Lower lobe of right lung (tissue), 2 donors: Measurements from ENCODE around the gene ZSCAN18. TPM values are rescaled to one million over a fixed set of nuclear protein-coding genes. Genes with fewer than 3 reads are reported as not detected.

ENCODE experiments used
- ATAC-seq, 2 donors: fragments of 200-7000 bp; cut with Tn5 transposase; one replicate each; pipeline ENCODE4 v1.9.1; 2020 to 2022; ENCODE audit warnings: mild to moderate bottlenecking in 2 of 2, moderate library complexity in 2 of 2
- DNase-seq: peaks from one replicate; pipeline ENCODE4 v3.0.0-alpha.2; 2020
- H3K27ac ChIP-seq: fragments of 200-600 bp; one replicate; pipeline ENCODE4 v1.8.0; 2022
- H3K27me3 ChIP-seq: fragments of 200-600 bp; one replicate; pipeline ENCODE4 v1.8.0; 2022; ENCODE audit warnings: low read depth
- H3K36me3 ChIP-seq: fragments of 200-600 bp; one replicate; pipeline ENCODE4 v1.8.0; 2022; ENCODE audit warnings: mild to moderate bottlenecking
- H3K4me1 ChIP-seq: fragments of 200-600 bp; one replicate; pipeline ENCODE4 v1.8.0; 2022
- H3K4me3 ChIP-seq: fragments of 200-600 bp; one replicate; pipeline ENCODE4 v1.8.0; 2022; ENCODE audit warnings: mild to moderate bottlenecking
- H3K9me3 ChIP-seq: fragments of 200-600 bp; one replicate; pipeline ENCODE4 v1.8.0; 2022
- CTCF ChIP-seq: fragments of 200-600 bp; IDR thresholded peaks from one replicate; pipeline ENCODE4 v1.8.0; 2022; ENCODE audit warnings: antibody characterized with exemption, mild to moderate bottlenecking
- intact Hi-C: fragments of 100-400 bp; cut with DNase I; formaldehyde crosslinking; loops from one replicate; pipeline ENCODE4 v1.11.0; 2022
- total RNA-seq: library from RNA; stranded (reverse); fragmentation: NEBNext Ultra II Directional; extraction: Animal tissue kit (Norgen Biotek cat#: 25700); gene quantifications from one replicate; pipeline ENCODE4 v1.2.1, GENCODE V29; 2021
- donor health status: DM: no; HTN: yes; CAD: no; lungs with severe emphysema.

ZSCAN18 gene
- total RNA-seq, 1 donor from 2014 or later, result 44.2 TPM

DNA sequence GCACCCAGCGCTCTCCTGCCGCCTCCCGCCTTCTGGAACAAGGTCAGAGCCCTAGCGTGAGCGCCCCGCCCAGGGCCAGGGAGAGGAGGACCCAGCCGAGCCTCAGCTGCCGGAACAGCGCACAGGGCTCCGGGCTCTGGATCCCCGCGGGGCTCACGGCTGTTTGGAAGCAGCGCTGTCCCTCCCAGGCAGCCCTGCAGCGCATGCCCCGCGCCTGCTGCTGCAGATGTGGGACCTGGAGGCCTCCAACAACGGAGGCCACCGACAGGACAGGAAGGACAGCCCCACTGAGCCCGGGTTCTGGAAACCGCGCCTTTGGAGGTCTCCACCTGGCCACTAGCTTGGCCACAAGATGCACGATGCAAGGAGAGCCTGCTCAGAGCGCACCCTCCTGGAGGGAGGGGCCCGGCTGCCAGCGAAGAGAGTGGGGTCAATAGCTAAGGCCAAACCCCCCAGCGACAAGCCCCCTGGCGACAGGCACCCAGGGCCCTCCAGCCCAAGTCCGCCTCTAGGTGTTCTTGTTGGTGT, 12.6 kb downstream of the ZSCAN18 start:
- peaks cover 24% of the 10 kb centered on the region for H3K36me3 ChIP-seq
- H3K27me3 ChIP-seq, result no peaks in the 10 kb centered on the region
- no peak overlapping the region for H3K4me3 ChIP-seq
- peaks cover 88% of the 10 kb centered on the region for H3K9me3 ChIP-seq
- H3K27ac ChIP-seq, result no peak overlapping the region
- DNase-seq, result no peak
- no peaks in the 10 kb centered on the region for H3K4me1 ChIP-seq
- intact Hi-C loops, result no loop called here
- ATAC-seq, result peak in 1 of 2 donors; percentile 6
- TF ChIP-seq CTCF, result no peak

DNA sequence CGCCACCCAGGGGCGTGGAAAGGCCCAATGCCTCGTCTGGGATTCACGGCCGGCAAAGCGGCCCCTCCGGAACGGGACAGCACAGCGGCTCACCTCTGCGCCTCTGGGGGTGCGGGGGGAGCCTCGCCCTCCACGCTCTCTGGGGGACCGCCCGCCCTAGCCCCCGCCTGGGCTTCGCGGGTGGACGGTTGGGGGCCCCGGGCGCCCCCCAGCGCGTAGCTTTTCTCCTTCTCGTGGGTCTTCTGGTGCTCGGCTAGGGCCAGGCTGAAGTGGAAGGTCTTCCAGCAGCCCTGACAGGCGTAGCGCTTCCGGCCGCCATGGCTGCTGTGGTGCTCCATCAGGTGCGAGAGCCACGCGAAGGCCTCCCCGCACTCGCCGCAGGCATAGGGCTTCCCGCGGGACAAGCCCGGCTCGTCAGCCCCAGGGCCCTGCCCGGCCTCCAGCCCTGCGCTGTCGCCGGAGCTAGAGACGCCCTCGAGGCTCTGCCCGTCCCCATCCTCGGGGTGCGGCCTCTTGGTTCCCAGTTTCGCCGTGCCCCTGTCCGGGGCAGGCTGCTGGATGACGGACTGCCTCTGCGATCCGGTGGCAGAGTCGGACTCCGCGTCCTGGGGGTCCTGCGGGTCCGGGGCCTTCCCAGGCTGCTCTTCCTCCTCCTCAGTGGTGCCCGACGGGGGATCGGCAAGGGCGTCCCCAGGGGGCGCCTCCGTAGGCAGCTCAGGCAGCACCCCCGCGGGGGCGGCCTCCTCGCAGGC, 13.3 kb downstream of the ZSCAN18 start:
- no peak for TF ChIP-seq CTCF
- Histone ChIP-seq H3K9me3 (peaks cover 86% of the 10 kb centered on the region), H3K4me3 (no peak overlapping the region), H3K36me3 (peaks cover 24% of the 10 kb centered on the region), H3K27ac (no peak overlapping the region), H3K27me3 (no peaks in the 10 kb centered on the region), H3K4me1 (no peaks in the 10 kb centered on the region)
- ATAC-seq (peak; percentile 9 to 44), DNase-seq (no peak)
- intact Hi-C loops, result no loop called here

DNA sequence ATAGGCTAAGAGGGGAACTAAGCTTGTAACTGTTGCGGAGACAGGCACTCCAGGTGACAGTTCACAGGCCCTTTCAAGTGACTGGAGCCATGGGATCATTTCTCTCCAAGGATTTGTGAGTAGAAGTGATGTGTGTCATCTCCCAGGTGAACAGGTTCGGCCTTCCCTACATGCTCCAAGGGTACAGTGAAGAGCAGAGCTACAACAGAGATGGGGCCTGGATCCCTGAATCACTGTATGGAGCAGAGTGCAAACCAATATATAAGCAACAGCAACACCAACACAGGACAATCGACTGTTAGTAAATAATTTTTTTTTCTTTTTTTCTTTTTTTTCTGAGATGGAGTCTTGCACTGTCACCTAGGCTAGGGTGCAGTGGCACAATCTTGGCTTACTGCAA, 15.0 kb downstream of the ZSCAN18 start:
- H3K27me3 ChIP-seq, result no peaks in the 10 kb centered on the region
- peaks cover 87% of the 10 kb centered on the region for H3K9me3 ChIP-seq
- H3K4me3 ChIP-seq, result no peak overlapping the region
- DNase-seq (no peak), ATAC-seq (no peak)
- intact Hi-C loops, result no loop called here
- TF ChIP-seq CTCF, result no peak
- peaks cover 24% of the 10 kb centered on the region for H3K36me3 ChIP-seq
- H3K27ac ChIP-seq, result no peak overlapping the region
- H3K4me1 ChIP-seq, result no peaks in the 10 kb centered on the region

DNA sequence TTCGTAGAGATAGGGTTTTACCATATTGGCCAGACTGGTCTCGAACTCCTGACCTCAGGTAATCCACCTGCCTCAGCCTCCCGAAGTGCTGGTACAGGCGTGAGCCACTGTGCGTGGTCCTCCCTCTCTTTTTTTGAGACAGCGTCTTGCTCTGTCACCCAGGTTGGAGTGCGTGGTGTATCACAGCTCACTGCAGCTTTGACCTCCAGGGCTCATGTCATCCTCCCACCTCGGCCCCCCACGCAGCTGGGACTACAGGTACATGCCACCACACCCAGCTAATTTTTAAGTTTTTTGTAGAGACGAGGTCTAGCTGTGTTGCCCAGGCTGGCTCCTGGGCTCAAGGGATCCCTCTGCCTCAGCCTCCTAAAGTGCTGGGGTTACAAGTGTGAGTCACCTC, 18.2 kb downstream of the ZSCAN18 start:
- no peaks in the 10 kb centered on the region for H3K4me1 ChIP-seq
- ATAC-seq, result no peak

GRCh38 chr19:58067240-58067912, 30.7 kb downstream of the ZSCAN18 start:
- Histone ChIP-seq H3K36me3 (peaks cover 4% of the 10 kb centered on the region), H3K9me3 (peaks cover 88% of the 10 kb centered on the region), H3K4me3 (no peak overlapping the region), H3K27me3 (no peaks in the 10 kb centered on the region), H3K27ac (no peak overlapping the region), H3K4me1 (no peaks in the 10 kb centered on the region)
- no peak for ATAC-seq
- no peak for DNase-seq
- intact Hi-C loops, result no loop called here
- TF ChIP-seq CTCF, result no peak

More for the DNA sequence above, 18.2 kb downstream of the ZSCAN18 start:
- peaks cover 75% of the 10 kb centered on the region for H3K9me3 ChIP-seq
- no peaks in the 10 kb centered on the region for H3K27me3 ChIP-seq
- no peak for DNase-seq
- peaks cover 3% of the 10 kb centered on the region for H3K36me3 ChIP-seq
- H3K4me3 ChIP-seq, result no peak overlapping the region
- no peak for TF ChIP-seq CTCF
- intact Hi-C loops, result no loop called here
- H3K27ac ChIP-seq, result no peak overlapping the region
